ENCODE measurements around the gene ACTL6A.

Gene ACTL6A

GRCh38 chr3:179608931-179609720 is 46.4 kb downstream of the ACTL6A start:
- H3K27ac Mint-ChIP-seq, result peak overlapping the region; percentile 97
- H3K36me3 Mint-ChIP-seq (ENCODE audit: low read depth), result peaks cover 18% of the 10 kb centered on the region
- H3K9me3 Mint-ChIP-seq, result no peaks in the 10 kb centered on the region
- H3K27me3 Mint-ChIP-seq (ENCODE audit: low read depth), result no peaks in the 10 kb centered on the region
- H3K4me3 Mint-ChIP-seq, result peak overlapping the region; percentile 71
- H3K4me1 Mint-ChIP-seq (ENCODE audit: low read depth), result peaks cover 37% of the 10 kb centered on the region

DNA sequence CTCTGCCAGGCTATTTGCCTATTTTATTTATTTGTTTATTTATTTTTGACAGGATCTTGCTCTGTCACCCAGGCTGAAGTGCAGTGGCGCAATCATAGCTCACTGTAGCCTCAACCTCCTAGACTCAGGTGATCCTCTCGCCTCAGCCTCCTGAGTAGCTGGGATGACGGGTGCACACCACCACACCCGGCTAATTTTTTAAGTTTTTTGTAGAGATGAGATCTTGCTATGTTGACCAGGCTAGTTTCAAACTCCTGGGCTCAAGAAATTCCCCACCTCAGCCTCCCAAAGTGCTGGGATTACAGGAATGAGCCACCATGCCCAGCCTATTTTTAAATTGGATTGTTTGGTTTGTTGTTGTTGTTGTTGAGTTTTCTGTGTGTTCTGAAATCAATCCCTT is 47.3 kb downstream of the ACTL6A start:
- H3K4me3 Mint-ChIP-seq, result no peak overlapping the region
- peaks cover 37% of the 10 kb centered on the region for H3K4me1 Mint-ChIP-seq (ENCODE audit: low read depth)
- peak overlapping the region; percentile 97 for H3K27ac Mint-ChIP-seq
- H3K27me3 Mint-ChIP-seq (ENCODE audit: low read depth), result no peaks in the 10 kb centered on the region
- peaks cover 16% of the 10 kb centered on the region for H3K36me3 Mint-ChIP-seq (ENCODE audit: low read depth)
- no peaks in the 10 kb centered on the region for H3K9me3 Mint-ChIP-seq

DNA sequence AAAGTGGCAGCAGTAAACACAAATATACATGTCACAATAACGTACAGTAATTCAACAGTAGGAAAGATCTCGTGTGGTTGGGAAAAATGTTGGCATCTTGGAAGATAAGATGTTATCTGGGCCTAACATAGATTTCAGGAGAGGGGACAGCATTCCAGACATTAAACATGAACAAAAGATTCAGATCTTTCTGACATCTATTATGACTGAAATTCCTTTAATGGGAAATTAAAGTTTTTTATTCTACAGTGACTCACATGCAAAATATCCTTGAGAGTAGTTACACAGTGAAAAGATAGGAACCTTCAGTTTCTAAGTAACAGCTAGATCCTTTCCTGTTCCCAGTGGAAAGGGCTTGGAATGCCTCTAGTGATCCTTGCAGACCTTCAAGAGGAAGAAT is 51.1 kb downstream of the ACTL6A start:
- Mint-ChIP-seq H3K27me3 (ENCODE audit: low read depth) (no peaks in the 10 kb centered on the region), H3K36me3 (ENCODE audit: low read depth) (peaks cover 16% of the 10 kb centered on the region)

GRCh38 chr3:179615458-179616173 is 52.9 kb downstream of the ACTL6A start:
- Mint-ChIP-seq H3K27ac (no peak overlapping the region), H3K36me3 (ENCODE audit: low read depth) (peaks cover 26% of the 10 kb centered on the region), H3K9me3 (no peaks in the 10 kb centered on the region), H3K4me3 (no peak overlapping the region), H3K27me3 (ENCODE audit: low read depth) (no peaks in the 10 kb centered on the region), H3K4me1 (ENCODE audit: low read depth) (peaks cover 9% of the 10 kb centered on the region)

More for the DNA sequence above, 51.1 kb downstream of the ACTL6A start:
- Mint-ChIP-seq H3K9me3 (no peaks in the 10 kb centered on the region), H3K4me1 (ENCODE audit: low read depth) (peaks cover 18% of the 10 kb centered on the region), H3K27ac (no peak overlapping the region), H3K4me3 (no peak overlapping the region)

DNA sequence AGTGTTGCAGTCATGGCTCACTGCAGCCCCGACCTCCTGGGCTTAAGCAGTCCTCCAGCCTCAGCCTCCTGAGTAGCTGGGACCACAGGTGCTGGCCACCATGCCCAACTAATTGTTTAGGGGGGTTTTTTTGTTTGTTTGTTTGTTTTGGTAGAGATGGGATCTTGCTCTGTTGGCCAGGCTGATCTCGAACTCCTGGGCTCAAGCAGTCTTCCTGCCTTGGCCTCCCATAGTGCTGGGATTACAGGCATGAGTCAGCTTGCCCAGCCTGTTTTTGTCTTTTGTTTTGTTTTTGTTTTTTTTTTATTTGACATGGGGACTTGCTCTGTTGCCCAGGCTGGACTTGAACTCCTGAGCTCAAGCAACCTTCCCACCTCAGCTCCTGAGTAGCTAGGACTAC is 59.3 kb downstream of the ACTL6A start:
- Mint-ChIP-seq H3K4me3 (no peak overlapping the region), H3K4me1 (ENCODE audit: low read depth) (no peaks in the 10 kb centered on the region), H3K9me3 (no peaks in the 10 kb centered on the region), H3K36me3 (ENCODE audit: low read depth) (peaks cover 52% of the 10 kb centered on the region), H3K27ac (no peak overlapping the region), H3K27me3 (ENCODE audit: low read depth) (no peaks in the 10 kb centered on the region)

GRCh38 chr3:179624451-179624850 is 61.7 kb downstream of the ACTL6A start:
- no peaks in the 10 kb centered on the region for H3K27me3 Mint-ChIP-seq (ENCODE audit: low read depth)
- no peaks in the 10 kb centered on the region for H3K9me3 Mint-ChIP-seq
- no peak overlapping the region for H3K4me3 Mint-ChIP-seq
- H3K36me3 Mint-ChIP-seq (ENCODE audit: low read depth), result peaks cover 45% of the 10 kb centered on the region
- H3K4me1 Mint-ChIP-seq (ENCODE audit: low read depth), result no peaks in the 10 kb centered on the region
- H3K27ac Mint-ChIP-seq, result no peak overlapping the region

DNA sequence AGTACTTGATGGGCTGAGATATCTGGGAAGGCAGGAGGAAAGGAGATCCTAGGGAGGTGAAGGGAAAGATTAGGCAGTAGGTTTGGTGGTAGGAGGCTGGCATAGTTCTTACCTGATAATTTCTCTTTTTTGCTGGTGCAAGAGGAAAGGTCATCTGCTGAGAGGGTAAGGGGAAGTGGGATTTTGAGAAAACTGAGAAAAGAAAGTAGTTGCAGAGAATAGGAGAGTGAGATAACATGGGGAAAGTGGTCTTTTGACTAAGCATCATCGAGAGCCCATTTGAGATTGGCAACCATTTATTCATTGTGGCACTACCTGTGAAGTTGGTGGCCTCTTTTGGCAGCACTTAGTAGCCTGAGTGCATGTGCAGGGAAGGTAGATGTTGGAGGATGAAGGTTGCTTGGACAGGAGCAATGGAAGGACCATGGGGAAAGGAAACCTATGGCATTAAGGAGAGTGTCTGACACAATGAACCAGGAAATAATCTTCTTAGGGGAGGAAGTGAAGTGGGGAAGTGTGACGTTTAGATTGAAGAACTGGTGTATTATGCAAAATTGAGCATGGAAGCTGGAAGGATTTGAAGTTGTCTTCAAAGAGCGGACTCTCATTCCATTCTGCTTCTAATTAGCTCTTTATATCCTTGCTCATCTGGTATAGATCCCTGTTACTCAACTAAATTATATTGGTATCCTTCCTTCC is 68.2 kb downstream of the ACTL6A start:
- Mint-ChIP-seq H3K27me3 (ENCODE audit: low read depth) (no peaks in the 10 kb centered on the region), H3K36me3 (ENCODE audit: low read depth) (peaks cover 4% of the 10 kb centered on the region), H3K9me3 (no peaks in the 10 kb centered on the region), H3K4me1 (ENCODE audit: low read depth) (no peaks in the 10 kb centered on the region), H3K4me3 (no peak overlapping the region), H3K27ac (no peak overlapping the region)

Data from T-helper 1 cell treated with Interleukin-12 subunit alpha and Interleukin-12 subunit beta and Interleukin-4 antibody, amounts not matched to agents 30 μg/mL and 1 μg/mL, for 36 hours (primary cell).